PFSK-1 (cell line): ENCODE results near the gene KCNQ1.

Source experiments
- FOXP2 ChIP-seq: optimal IDR thresholded peaks from 2 replicates; pipeline ENCODE3; 2011; ENCODE audit warnings: borderline replicate concordance, control low read depth, inconsistent platforms; ENCODE audit not compliant: insufficient read depth; ENCODE audit errors: extremely low read length, extremely low read depth
- POLR2AphosphoS5 ChIP-seq: IDR thresholded peaks from 2 replicates; pipeline ENCODE4 v1.6.1; 2012; ENCODE audit warnings: low read depth, mild to moderate bottlenecking, control low read depth, low read length, moderate library complexity
- REST ChIP-seq, 2 experiments: IDR thresholded peaks; 2 replicates each; pipeline versions ENCODE4 v1.6.1 to v1.8.0; 2011 to 2012; ENCODE audit warnings: low read depth in 2 of 2, low read length in 2 of 2, control low read depth in 1 of 2, inconsistent platforms in 1 of 2, mild to moderate bottlenecking in 1 of 2, moderate library complexity in 1 of 2; ENCODE audit not compliant: insufficient read depth in 1 of 2
- SIN3A ChIP-seq: IDR thresholded peaks from 2 replicates; pipeline ENCODE4 v1.6.1; 2012; ENCODE audit warnings: mild to moderate bottlenecking, low read length, moderate library complexity, borderline replicate concordance; ENCODE audit not compliant: insufficient read depth
- TAF1 ChIP-seq: IDR thresholded peaks from 2 replicates; pipeline ENCODE4 v1.6.1; 2012; ENCODE audit warnings: low read length, control low read depth, borderline replicate concordance; ENCODE audit not compliant: insufficient read depth

KCNQ1 gene

DNA sequence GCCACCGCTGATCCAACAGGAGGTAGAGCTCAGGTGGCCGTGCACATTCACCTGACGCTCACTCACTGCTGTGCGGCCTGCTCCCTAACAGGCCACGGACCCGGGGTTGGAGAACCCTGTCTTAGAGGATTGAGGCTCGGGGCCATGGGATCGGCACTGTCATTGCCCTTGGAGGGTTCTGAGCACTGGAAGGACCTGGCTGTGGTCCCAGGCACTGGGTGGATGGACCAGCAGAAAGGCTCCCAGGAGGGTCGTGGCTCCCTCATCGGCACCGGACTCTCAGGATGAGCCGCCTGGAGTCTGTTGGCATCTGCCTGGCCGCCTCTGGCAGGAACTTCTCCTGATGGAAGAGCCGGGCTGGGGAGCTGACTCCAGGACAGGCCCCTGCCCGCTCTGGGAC lies 6.5 kb downstream of the KCNQ1 start:
- TF ChIP-seq POLR2AphosphoS5, result no peak
- no peak for TF ChIP-seq SIN3A
- TF ChIP-seq FOXP2, result no peak
- TF ChIP-seq TAF1, result no peak
- no peak for TF ChIP-seq REST (IDR thresholded peaks at IDR 0.05; ENCODE audit: insufficient read depth in 1 of 2, low read depth in 2 of 2, low read length in 2 of 2)

GRCh38 chr11:2451916-2452315 lies 7.1 kb downstream of the KCNQ1 start:
- no peak for TF ChIP-seq TAF1
- TF ChIP-seq POLR2AphosphoS5, result no peak
- TF ChIP-seq REST (IDR thresholded peaks at IDR 0.05; ENCODE audit: insufficient read depth in 1 of 2, low read depth in 2 of 2, low read length in 2 of 2), result no peak
- no peak for TF ChIP-seq SIN3A
- TF ChIP-seq FOXP2, result no peak

DNA sequence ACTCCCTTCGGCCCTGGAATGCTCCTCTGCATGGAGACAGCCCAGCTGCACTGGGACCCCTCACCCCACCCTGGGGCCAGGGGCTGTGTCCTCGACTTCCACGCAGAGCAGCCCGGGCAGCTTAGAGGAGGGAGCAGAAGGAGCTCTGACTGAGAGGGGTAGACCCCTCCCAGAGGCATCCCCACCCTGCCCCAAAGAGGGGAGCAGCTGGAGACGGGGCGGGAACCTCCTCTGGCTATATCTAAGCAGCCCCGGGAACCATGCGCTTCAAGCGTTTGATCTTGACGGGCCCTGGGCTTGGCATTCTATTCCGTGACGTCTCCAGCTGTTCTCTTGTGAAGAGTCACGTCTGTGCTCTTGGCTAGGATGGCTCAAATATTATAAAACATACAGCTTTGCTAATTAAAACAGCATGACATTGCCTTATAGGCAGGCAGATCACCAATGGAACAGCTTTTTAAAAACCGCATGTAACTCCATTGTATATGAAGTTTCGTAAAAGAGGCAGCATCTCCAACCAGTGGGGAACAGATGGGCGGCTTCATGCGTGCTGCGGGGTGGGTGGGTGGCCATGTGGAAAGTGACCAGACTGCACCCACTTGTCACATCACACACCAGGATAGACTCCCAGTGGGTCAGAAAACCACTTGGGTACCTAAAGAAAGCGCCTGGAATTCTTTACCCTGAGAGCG lies 7.7 kb downstream of the KCNQ1 start:
- no peak for TF ChIP-seq REST (IDR thresholded peaks at IDR 0.05; ENCODE audit: insufficient read depth in 1 of 2, low read depth in 2 of 2, low read length in 2 of 2)
- no peak for TF ChIP-seq FOXP2
- TF ChIP-seq POLR2AphosphoS5, result no peak
- TF ChIP-seq TAF1, result no peak
- no peak for TF ChIP-seq SIN3A

DNA sequence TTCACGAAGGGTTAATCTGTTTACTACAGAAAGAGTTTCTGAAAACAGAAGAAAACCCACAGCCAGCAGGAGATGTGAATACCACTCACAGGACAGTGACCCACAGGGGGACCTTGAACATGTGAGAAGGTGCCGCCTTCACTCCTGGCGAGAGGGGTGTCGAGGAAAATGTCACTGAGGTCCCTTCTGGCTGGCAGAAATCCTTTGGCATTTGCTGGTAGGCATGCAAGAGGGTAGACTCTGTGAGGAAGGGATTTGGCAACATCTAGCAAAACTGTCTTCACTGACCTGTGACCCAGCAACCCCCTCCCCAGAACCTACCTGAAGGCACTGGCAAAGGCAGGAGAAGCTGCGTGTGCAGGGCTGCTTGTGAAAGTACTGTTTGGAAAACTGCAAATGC lies 8.6 kb downstream of the KCNQ1 start:
- TF ChIP-seq REST (IDR thresholded peaks at IDR 0.05; ENCODE audit: insufficient read depth in 1 of 2, low read depth in 2 of 2, low read length in 2 of 2), result no peak
- TF ChIP-seq POLR2AphosphoS5, result no peak
- TF ChIP-seq TAF1, result no peak
- no peak for TF ChIP-seq SIN3A
- TF ChIP-seq FOXP2, result no peak

DNA sequence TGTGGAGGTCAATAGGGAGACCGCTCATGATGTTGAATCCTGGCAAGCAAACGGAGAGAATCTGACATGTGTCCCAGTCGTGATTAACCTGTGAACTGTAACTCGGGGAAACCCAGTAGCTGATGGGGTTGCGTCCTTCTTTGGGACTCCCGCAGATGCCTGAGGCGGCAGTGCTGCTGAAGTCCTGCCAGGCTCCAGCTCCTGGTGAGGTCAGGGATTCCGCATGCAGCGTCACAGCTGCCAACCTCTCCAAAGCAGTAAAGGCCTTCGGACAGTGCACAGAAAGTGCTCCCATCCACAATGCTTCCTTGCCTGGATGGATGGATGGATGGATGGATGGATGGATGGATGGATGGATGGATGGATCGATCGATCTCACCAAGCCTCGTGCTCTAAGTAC lies 13.5 kb downstream of the KCNQ1 start:
- no peak for TF ChIP-seq REST (IDR thresholded peaks at IDR 0.05; ENCODE audit: insufficient read depth in 1 of 2, low read depth in 2 of 2, low read length in 2 of 2)
- TF ChIP-seq POLR2AphosphoS5, result no peak
- TF ChIP-seq FOXP2, result no peak
- no peak for TF ChIP-seq TAF1
- no peak for TF ChIP-seq SIN3A
